Prostate gland (tissue), 2 donors: ENCODE measurements around the gene DNM3. TPM values are rescaled to one million over a fixed set of nuclear protein-coding genes. Genes with fewer than 3 reads are reported as not detected.

Experiments used
- DNase-seq: peaks from one replicate; pipeline ENCODE4 v3.0.0-alpha.2; 2019; ENCODE audit warnings: low spot score
- H3K27ac ChIP-seq, 2 donors: fragments of 200-600 bp; sonication (generic); 2 replicates each; pipeline ENCODE4 v1.5.1; 2017 to 2019
- H3K27me3 ChIP-seq: fragments of 200-600 bp; sonication (generic); replicated peaks from 2 replicates; pipeline ENCODE4 v1.5.1; 2019; ENCODE audit not compliant: insufficient read depth
- H3K36me3 ChIP-seq, 2 donors: fragments of 200-600 bp; sonication (generic); 1 replicate in 1 of 2; 2 replicates in 1 of 2; pipeline versions ENCODE4 v1.5.1 to v1.8.1; 2017 to 2019
- H3K4me1 ChIP-seq: fragments of 200-600 bp; sonication (generic); replicated peaks from 2 replicates; pipeline ENCODE4 v1.5.1; 2019
- H3K4me3 ChIP-seq, 2 donors: fragments of 200-600 bp; sonication (generic); 2 replicates each; pipeline ENCODE4 v1.5.1; 2017 to 2019
- H3K9me3 ChIP-seq: fragments of 200-600 bp; sonication (generic); 2 replicates; pipeline ENCODE4 v1.5.1; 2017
- CTCF ChIP-seq, 4 experiments: fragments of 200-600 bp in 2 of 4; fragments of 450-650 bp in 2 of 4; sonication (generic) in 2 of 4; IDR thresholded peaks; 1 replicate in 3 of 4; 2 replicates in 1 of 4; pipeline ENCODE4 v1.5.1; 2016 to 2019; ENCODE audit warnings: antibody characterized with exemption in 4 of 4, mild to moderate bottlenecking in 2 of 4, moderate library complexity in 2 of 4
- POLR2A ChIP-seq: fragments of 450-650 bp; IDR thresholded peaks from one replicate; pipeline ENCODE4 v1.6.1; 2016; ENCODE audit warnings: antibody characterized with exemption, mild to moderate bottlenecking
- POLR2AphosphoS5 ChIP-seq: sonication (generic); formaldehyde crosslinking; IDR thresholded peaks from one replicate; pipeline ENCODE4 v1.6.1; 2017; ENCODE audit warnings: antibody characterized with exemption
- WGBS: methylation state at CpG from one replicate; pipeline ENCODE4 v1.1.5; 2018; 5-methylcytosine and 5-hydroxymethylcytosine counted together
- intact Hi-C: fragments of 100-400 bp; cut with DNase I; formaldehyde crosslinking; loops from one replicate; pipeline ENCODE4 v1.14.2; 2022
- total RNA-seq, 2 donors: library from RNA; depleted of rRNA; stranded (reverse); fragments of >200 nt; gene quantifications; one replicate each; pipeline ENCODE4 v1.1.0, GENCODE V29; 2016

DNM3 gene
- total RNA-seq, 2 donors from 2014 or later: 2.3 to 5.3 TPM

- no peaks in the 10 kb centered on the region for H3K4me1 ChIP-seq
- no peak overlapping the region for H3K27ac ChIP-seq
- no peak for DNase-seq
- 95% methylated on average over 11 of the region's 11 CpGs for WGBS
- no peak overlapping the region for H3K4me3 ChIP-seq
- TF ChIP-seq POLR2AphosphoS5 (no peak), CTCF (IDR thresholded peaks at IDR 0.05) (no peak), POLR2A (no peak)
- H3K36me3 ChIP-seq: no peaks in the 10 kb centered on the region
- H3K27me3 ChIP-seq: no peaks in the 10 kb centered on the region
- intact Hi-C loops: no loop called here
- no peaks in the 10 kb centered on the region for H3K9me3 ChIP-seq
Observed at GRCh38 chr1:171828794-171829193, 12.5 kb upstream of the DNM3 start.

GRCh38 chr1:171833091-171833825, 8.0 kb upstream of the DNM3 start:
- no peaks in the 10 kb centered on the region for H3K9me3 ChIP-seq
- TF ChIP-seq POLR2AphosphoS5 (no peak), POLR2A (no peak), CTCF (IDR thresholded peaks at IDR 0.05) (no peak)
- no peaks in the 10 kb centered on the region for H3K36me3 ChIP-seq
- no peak for DNase-seq
- 85% methylated on average over 4 of the region's 4 CpGs for WGBS
- H3K4me1 ChIP-seq: no peaks in the 10 kb centered on the region
- H3K4me3 ChIP-seq: no peak overlapping the region
- H3K27ac ChIP-seq: no peak overlapping the region
- no peaks in the 10 kb centered on the region for H3K27me3 ChIP-seq
- intact Hi-C loops: no loop called here

- Histone ChIP-seq H3K4me1 (no peaks in the 10 kb centered on the region), H3K27ac (no peak overlapping the region), H3K36me3 (no peaks in the 10 kb centered on the region), H3K4me3 (no peak overlapping the region), H3K27me3 (no peaks in the 10 kb centered on the region), H3K9me3 (no peaks in the 10 kb centered on the region)
- TF ChIP-seq POLR2A (no peak), CTCF (IDR thresholded peaks at IDR 0.05) (no peak), POLR2AphosphoS5 (no peak)
- no peak for DNase-seq
- 94% methylated on average over 2 of the region's 2 CpGs for WGBS
- intact Hi-C loops: no loop called here
Observed at GRCh38 chr1:171834821-171835220, 6.5 kb upstream of the DNM3 start.

- Histone ChIP-seq H3K4me3 (no peak overlapping the region), H3K27ac (no peak overlapping the region), H3K36me3 (no peaks in the 10 kb centered on the region), H3K9me3 (no peaks in the 10 kb centered on the region), H3K4me1 (no peaks in the 10 kb centered on the region), H3K27me3 (no peaks in the 10 kb centered on the region)
- DNase-seq: no peak
- intact Hi-C loops: no loop called here
- TF ChIP-seq POLR2AphosphoS5: no peak
- TF ChIP-seq CTCF (IDR thresholded peaks at IDR 0.05): no peak
- TF ChIP-seq POLR2A: no peak
Observed at GRCh38 chr1:171835891-171836290, 5.4 kb upstream of the DNM3 start.
